Fibroblast of upper back skin (primary cell): ENCODE measurements around the gene FAM180A.
A peak's percentile ranks its signal among the peaks of the same experiment; 100 is the strongest.
"Not testable (repeated sequence)": the region's sequence is repeated elsewhere in the genome, so short reads cannot be mapped to it uniquely, and the experiment has no call there.

ENCODE experiments used
- DNase-seq: peaks from one replicate; pipeline ENCODE4 v3.0.0-alpha.2; 2013

Gene FAM180A

DNA sequence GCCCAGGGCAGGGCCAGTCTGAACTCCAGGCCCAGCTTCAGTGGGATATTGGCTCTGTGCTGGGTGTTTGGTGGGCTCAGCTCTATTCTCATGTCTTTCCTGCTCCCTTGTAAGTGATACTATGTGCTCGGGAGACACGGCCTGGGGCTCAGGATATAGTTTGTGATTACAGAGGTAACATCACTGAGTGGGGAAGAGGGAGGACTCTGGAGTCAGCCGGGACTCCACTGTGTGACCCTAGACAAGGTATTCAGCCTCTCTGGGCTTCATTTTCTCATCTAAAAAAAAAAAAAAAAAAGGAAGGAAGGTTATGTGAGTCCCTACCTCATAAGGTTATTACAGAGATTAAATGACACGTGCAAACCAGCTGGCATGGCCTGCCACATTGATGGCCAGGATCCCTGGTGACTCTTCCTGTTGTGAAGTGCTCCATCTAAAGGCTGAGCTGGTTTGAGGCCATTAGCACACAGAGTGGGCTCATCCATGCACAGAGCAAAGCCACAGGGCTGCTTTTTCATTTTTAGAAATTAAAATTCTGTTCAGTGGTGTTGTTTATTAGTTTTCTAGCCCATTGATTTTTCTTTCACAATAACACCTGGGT lies 36.3 kb downstream of the FAM180A start:
- DNase-seq = no peak

DNA sequence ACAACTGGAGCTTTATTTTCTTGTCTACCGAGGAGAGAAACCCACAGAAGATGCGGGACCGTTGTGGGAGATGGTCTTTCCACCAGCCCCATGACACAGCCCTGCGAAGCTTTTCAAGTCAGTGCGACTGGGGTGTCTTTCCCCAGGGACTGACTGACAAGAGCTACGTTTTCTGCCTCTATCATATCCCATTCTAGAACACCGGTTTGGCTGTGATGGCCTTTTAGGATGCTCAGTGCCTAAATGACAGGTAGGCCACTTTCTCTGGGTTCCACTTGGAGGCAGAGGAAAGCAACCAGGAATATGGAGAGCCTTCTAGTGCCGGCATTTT lies 37.5 kb downstream of the FAM180A start:
- DNase-seq = no peak

DNA sequence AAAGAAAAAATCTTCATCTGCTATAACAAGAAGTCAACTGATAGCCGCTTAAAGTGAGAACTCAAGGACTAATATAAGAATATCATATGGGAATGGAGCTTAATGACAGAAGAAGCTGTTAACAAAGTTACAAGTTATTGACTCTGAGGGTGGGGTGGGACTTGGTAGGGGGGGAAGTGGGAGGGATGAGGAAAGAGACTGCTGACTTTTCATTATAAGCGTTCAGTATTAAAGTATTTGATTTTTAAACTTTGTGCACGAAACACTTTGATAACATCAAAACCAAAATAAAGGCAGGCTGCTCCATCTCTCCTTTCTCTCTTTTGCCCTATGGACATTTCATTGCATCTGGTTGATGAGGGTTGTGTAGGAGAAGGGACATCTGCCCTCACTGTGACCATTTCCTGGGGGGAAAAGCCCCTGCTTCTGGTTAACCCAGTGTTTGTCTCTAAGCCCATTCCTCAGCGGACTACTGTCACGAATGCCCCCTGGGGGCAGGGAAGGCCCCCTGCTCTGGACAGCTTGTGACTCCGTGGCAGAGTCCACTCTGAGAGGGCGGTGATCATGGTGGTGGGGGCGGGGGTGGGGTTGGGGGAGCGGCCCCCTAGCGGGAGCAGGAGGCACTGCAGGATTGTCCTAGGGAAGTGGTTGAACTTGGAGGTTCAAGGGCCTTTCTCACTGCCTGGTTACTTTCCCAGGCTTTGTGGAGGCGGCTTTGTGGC lies 38.0 kb downstream of the FAM180A start:
- no peak for DNase-seq

DNA sequence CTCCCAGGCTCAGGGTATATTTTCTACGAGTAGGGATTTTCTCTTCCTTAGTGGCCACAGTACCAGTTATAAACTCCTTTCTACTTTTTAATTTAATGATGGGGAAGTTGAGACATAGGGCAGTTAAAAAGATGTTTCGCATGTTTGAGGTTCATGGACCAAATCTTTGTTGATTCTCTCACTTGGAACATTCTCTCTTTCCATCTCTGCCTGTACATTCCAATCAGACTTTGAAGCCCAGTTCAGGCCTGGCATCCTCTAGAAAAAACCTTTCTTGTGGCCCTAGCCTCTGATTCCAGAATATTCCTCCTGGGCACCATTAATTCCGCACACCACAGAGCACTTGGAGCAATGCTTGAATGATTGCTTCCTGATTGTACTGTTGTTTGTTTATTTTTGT lies 39.1 kb downstream of the FAM180A start:
- DNase-seq = no peak

DNA sequence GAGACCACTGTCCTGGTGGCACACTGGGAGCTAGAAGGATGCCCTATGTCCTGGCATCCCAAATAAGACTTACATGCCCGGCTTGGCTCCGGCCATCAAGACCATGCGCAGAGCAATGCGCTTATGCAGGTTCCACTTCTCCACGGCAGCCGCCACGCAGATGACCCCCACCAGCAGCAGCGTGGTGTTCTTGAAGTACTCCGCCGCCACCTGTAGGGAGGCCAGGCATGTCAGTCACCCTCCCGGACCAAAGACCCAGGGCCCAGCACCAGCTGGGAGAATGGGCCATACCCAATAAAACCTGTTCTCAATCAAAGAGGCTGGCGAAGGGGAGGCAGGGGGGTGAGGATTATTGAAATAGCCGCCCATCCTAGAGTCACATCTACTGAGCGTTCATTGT lies 40.6 kb downstream of the FAM180A start:
- no peak for DNase-seq

DNA sequence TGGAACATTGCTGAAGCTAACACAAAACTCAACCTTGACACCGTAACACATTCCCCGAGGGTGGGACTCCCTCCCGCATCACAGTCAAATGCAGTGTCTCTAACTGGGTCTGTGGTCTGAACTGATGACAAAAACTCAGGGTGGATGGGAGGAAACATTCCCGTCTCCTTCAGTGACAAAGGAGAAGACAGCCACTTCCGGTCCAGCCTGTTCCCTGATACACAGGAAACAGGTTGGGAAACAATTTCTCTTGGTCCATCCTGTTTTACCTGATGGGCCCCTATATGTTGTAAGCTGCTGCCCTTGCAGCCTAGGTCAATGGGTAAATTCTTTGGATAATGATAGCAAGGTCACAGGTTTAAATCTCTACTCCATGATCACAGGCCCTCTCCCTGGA lies 41.0 kb downstream of the FAM180A start:
- no peak for DNase-seq

DNA sequence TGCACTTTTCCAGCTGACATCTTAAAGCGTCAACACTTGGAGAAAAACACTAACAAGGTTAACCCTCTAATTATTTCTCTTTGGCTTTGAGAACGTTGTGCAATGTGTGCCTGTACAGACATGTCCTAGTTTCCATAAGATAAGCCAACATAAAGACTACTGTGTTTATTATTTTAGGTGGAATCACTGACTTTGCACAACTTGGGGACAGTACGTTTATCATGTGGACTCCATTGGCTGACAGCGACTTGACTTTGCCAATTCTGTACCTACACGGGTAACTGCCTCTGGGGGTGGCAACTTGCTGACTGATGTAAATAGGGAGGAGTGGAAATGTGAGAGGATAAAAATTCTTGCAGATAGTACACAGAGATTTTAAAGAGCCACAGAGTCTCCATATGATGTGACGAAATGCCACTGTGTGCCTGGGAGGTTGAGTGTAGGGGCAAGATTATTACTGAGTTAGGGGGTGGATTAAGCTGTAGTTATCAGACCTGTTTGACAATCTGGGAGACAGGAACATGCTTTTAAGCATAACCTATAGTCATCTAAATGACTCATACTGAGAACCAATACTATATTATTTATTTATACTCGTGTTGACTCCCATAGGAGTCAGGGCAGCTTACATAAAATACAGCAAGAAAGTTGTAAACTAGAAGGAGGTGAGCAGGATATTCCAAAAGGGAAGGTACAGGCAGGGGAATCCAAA lies 41.6 kb downstream of the FAM180A start:
- no peak for DNase-seq

DNA sequence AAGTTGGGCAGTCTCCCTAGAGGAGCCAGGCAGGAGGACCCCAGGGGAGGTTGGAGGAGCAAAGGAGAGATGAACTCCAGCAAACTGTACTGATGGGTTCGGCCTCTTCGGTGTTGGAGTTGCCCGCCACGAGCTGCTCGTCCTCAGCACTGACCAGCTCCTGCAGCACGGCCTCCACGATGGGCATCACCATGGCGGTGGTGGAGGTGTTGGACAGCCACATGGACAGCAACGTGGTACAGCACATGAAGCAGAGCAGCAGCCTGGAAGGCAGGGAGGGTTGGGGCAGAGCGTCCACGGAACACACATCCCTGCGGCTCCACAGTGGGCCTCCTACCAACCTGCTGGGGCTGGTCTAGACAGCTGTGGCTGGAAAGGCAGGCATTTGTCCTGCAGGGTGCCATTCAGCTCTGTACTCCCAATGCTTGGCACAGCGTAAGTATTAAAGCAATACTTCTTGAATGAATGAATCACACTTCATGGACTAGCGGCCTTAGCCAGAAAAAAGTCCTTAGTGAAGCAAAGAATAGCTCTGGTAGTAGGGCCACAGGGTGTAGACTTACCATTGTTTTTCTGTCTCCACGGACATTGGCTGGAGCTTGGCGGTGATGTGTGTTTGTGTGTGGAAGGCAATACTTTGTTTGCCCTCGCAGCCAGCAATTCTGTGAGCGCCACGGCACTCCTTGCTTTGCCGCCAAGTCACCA lies 42.4 kb downstream of the FAM180A start:
- no peak for DNase-seq

DNA sequence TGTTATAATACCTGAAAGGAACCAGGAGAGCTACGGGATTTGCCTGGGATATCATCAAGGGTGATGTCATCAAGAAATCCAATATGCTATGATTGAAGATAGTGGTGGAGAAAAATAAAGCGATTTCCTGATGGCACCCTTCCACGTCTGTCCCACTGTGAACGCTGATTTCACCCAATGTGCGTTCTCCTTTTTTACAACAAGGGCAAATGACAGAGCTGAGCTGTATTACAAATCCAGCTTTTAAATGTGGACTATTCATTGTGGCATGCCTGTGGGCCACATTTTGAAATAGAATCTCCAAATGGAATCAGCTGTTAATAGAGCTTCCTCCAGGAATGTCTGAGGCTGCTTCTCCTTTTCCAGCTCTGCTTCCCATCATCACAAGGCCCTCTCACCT lies 43.9 kb downstream of the FAM180A start:
- DNase-seq = peak; percentile 20

DNA sequence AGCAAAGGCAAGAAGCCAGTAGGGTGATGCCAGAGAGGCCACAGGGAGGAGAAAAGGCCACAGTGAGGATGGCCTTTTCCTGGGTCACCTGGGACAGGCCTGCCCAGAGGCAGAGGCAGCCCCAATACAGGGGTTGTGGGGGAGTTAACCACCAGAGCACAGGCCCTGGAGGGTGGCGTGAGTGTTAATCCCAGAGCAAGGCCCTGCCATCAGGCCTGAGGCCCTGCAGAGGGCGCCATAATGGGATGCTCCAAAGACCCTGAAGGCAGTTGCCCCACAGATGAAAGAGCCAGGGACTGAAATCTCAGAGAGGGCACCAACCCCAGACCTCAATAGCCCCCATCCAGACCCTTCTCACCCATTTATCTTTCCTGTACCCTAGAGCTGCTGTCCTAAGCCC lies 44.5 kb downstream of the FAM180A start:
- DNase-seq = no peak

DNA sequence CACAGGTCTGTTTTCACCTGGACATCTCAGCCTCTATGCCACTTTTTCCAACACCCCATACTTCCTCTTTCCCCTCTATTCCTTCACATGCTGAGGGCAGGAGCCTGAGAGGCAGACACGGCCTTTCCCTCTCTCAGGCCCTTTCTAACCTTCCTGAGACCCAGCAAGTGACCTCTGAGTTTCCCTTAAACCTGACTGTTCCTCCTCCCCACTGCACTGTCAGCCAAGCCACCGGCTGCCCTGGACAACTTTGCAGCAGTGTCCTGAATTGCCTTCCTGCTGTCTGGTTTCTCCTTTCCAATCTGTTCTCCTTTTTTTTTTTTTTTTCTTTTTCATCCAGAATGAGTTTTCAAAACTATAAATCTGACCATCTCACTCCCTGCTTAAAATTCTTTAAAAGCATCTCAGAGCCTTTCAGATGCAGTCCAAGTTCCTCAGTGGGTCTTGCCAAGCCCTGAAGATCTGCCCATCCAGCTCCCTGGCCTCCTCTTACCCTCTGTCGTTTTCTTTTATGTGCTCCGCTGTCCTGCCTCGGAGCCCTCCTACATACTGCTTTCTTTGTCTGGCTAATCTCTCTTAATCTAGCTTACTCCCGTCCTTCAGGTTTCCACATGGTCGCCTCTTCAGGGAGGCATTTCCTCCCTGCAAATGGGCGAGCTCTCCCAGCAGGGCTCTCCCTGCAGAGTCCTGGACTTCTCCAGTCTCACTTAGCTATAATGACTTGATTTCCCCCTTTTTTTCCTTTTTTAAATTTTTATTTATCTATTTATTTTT lies 51.1 kb downstream of the FAM180A start:
- DNase-seq = no peak

DNA sequence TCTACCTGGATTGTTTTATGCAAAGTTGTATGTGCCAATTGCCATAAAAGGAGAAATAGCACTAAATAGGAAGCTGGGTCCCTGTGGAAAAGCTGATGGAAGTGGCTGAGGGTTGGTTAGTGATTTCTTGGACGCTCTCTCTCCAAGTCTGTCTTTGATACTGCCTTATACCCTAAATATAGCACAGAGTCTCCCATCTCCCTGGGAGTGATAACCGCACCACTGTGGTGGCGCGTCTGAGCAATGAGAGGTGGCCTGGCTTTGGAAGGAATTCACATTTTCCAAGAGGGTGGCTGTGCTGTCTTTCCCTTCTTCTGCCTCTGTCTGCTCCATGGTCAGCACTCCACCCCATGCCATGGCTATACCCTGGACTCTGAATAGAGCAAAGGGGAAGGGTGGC lies 55.1 kb downstream of the FAM180A start:
- no peak for DNase-seq

DNA sequence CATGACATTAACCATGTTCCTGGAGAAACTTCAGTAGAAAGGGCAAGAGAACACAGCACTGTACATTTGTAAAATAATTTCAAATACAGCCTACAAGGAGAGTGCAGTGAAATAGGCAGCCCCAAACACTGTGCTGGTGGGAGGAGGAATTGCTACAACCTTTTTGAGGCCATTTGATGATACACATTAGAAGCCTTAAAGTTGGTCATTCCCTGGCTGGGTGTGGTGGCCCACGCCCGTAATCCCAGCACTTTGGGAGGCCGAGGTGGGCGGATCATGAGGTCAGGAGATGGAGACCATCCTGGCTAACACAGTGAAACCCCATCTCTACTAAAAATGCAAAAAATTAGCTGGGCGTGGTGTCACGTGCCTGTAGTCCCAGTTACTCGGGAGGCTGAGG lies 56.0 kb downstream of the FAM180A start:
- DNase-seq = not testable (repeated sequence)

DNA sequence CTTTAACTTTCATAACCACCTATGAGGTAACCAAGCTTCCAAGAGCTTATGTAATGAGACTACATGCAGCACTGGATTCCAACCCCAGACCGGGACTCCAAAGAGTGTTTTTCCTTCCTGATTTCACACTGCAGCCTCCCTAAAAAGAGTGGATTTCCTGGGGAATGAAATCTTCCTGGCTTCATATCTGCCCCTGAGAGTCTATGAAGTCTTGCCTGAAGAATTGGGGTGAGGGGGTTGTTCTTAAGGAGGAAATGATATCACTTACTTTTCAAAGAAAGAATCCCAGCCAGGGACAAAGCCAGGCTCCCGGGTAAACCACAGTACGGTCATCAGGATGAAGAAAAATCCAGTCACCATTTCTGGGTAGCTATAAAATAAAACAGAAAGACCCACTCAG lies 56.6 kb downstream of the FAM180A start:
- peak; percentile 61 for DNase-seq

DNA sequence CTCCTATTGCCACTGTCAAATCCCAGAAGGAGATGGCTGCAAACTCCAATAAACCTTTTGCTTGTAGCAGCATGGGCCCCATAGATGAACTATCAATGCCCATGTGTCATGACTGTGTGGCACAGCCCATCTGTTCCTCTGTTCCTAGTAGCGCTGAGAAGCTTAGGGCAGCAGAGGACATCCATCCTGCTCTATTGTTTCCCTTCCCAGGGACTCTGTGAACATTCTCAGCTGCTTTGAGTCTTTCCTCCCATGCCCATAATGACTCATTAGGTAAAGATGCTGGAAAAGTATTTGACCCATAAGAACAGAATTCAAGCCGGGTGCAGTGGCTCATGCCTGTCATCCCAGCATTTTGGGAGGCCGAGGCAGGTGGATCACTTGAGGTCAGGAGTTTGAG lies 58.0 kb downstream of the FAM180A start:
- DNase-seq = peak; percentile 69

DNA sequence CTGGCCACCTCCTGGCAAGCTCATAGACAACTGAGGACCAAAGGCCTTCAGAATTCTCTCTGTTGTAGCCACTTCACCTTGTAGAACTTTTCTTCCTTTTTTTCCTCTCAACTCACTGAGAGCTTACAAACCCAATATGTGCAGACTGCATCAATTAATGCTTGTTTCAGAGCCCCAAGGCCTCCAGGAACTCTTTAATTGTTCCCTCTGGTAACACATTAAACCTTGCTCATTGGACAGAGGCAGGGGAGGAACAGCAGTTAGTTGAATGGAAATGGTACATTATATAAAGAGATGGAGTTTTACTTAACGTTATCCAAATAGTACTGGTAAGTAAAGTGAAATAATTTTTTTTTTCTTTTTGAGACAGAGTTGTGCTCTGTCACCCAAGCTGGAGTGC lies 61.1 kb downstream of the FAM180A start:
- DNase-seq = no peak

DNA sequence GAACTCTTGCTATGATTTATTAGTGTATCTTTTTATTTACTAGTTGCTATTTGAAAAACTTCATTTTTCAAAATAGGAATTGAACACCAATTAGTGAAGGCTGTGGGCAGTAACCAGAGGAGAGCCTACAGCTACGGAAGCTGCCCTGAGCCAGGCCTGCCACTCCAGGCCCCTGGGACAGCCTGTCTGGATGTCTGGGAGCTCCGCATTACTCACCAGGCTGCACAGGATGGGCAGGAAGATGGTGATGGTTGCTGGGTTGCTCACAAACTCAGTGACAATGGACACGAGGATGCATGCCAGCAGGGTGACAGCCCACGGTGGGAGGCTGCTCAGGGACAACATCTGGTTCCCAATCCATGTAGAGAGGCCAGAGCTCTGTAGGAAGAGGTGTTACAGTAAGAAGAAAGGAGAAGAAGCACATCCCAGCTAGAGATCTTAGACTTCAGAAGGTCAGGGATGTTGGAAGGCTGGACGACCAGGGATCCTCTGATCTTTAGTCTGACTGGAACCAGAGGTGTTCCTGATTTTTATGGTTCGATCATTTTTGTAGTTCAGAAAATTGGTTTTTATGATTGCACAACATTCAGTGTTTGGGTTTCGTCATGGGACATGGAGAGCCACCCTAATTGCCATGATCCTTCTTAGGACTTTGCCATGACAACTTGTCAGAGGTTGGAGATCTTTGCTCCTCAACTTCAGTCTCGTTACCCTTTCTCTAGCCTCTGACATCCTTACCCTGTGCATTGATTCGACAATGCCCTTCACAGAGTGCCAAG lies 63.1 kb downstream of the FAM180A start:
- DNase-seq = no peak

DNA sequence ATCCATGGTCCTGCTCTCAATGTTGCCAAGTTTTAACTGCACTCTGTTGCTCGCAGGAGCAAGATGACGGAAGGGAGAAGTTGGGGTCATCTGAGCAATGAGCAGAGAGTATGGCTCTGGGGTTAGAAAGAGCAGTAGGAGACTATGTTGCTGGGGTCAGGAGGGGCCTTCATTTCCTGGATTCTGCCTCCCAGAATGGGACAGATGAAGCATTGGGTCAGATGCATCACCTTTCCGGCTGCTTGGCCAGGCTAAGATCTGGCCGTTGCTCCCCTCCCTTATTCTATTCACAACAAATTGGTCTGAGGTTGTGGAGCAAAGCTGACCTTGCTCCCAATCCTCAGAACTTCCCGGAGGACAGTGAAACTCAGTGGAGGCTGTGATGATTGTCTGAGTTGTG lies 63.9 kb downstream of the FAM180A start:
- DNase-seq = no peak

DNA sequence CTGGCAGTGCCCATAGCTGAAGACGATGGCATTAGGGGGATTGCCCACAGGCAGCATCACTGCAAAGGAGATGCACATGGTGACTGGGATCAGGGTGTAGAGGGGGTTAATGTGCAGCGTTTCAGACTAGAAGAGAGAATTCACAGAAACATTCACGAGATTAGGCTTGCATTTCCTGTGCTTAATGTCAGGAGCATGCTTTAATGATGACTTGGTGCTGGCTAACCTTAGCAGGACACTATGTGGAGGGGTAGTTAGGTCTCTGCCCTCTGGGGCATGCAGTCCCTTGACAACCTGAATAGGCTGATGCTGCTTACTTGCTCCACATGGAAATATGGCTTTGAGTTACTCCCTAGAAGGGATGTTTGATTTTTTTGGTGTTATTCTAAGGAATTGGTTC lies 64.5 kb downstream of the FAM180A start:
- DNase-seq = peak; percentile 44

DNA sequence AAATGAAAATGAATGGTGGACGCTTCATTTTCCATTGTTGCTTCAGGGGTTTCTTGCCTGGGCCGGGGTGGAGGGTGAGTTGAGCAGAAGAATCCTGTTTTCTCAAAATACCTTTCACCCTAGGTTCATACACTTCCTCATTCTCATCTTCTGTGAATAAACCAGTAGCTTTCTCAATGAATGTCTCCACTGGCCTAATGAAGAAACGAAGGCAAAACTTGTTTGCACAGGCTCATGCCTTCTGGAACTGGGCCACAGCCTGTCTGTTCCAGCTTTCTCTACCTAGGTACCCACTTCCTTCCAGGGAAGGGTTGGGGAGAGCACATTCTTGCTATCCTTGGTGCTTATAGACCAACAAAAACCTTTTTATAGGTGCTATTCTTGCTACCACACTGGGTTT lies 65.0 kb downstream of the FAM180A start:
- no peak for DNase-seq

DNA sequence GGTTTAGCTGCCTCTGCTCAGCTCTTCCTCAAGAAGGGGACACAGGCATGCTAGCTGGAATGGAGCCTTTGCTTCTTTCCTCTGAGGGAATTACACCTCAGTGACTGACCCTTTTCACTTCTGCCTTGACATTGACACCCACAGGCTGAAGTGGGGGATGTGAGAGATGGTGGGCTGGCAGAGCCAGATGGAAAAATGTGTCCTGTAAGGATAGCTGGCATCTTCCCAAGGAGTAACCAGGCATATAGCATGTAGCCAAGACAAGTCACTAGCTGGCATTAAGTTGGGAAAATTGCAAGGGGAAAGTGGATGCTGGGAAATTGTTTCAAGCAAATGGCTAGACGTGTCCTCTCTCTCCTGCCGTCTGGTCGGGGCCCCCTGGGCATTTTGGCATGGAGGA lies 66.4 kb downstream of the FAM180A start:
- DNase-seq = no peak

DNA sequence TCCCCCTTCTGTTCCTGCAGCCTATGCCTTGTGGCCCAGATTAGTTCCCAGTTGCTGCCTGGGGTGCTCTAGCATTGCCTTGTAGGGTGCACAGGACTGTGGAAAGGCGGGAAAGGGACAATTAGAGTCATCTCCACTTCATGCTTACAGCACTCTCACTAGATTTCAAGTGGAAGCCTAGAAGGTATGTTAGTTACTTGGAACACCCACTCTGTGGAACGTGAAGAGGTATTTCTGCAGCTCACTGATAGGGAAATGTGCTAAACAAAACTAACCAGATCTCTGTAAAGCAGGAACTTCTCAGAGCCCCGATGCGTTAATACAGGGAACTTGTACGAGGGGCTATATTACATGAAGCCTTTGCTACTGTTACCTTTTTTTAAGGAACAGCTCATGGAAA lies 66.9 kb downstream of the FAM180A start:
- no peak for DNase-seq
